Breast epithelium (tissue), 4 donors: ENCODE measurements around the gene TRIM73. TPM values are rescaled to one million over a fixed set of nuclear protein-coding genes. Genes with fewer than 3 reads are reported as not detected.
"Not testable (repeated sequence)": the region's sequence is repeated elsewhere in the genome, so short reads cannot be mapped to it uniquely, and the experiment has no call there.

Experiments
- DNase-seq, 2 donors: peaks; one replicate each; pipeline ENCODE4 v3.0.0-alpha.2; 2019; ENCODE audit warnings: low spot score in 2 of 2
- H3K27ac ChIP-seq, 2 donors: fragments of 200-600 bp; sonication (generic) in 1 of 2; one replicate each; pipeline ENCODE4 v1.5.1; 2016 to 2019; ENCODE audit warnings: mild to moderate bottlenecking in 1 of 2
- H3K27me3 ChIP-seq, 2 donors: fragments of 200-600 bp; sonication (generic) in 1 of 2; one replicate each; pipeline versions ENCODE4 v1.5.1 to v1.6.0; 2017 to 2019; ENCODE audit warnings: control low read depth in 1 of 2, mild to moderate bottlenecking in 1 of 2
- H3K36me3 ChIP-seq: fragments of 200-600 bp; one replicate; pipeline ENCODE4 v1.5.1; 2019
- H3K4me1 ChIP-seq, 2 donors: fragments of 200-600 bp; sonication (generic); one replicate each; pipeline ENCODE4 v1.5.1; 2016 to 2019; ENCODE audit warnings: control low read depth in 1 of 2
- H3K4me3 ChIP-seq, 3 donors: fragments of 200-600 bp; sonication (generic); 1 replicate in 2 of 3; 2 replicates in 1 of 3; pipeline ENCODE4 v1.5.1; 2016 to 2019; ENCODE audit warnings: mild to moderate bottlenecking in 3 of 3, moderate library complexity in 2 of 3
- H3K9me3 ChIP-seq, 2 donors: fragments of 200-600 bp; sonication (generic) in 1 of 2; one replicate each; pipeline ENCODE4 v1.5.1; 2016 to 2019; ENCODE audit warnings: control low read depth in 1 of 2
- intact Hi-C: fragments of 100-400 bp; cut with DNase I; formaldehyde crosslinking; loops from one replicate; pipeline ENCODE4 v1.15.1; 2023; ENCODE audit warnings: low total_unique reads
- total RNA-seq, 3 donors: library from RNA; depleted of rRNA; stranded (reverse); fragments of >200 nt; gene quantifications; one replicate each; pipeline ENCODE4 v1.1.0, GENCODE V29; 2016

TRIM73 gene
- total RNA-seq, 3 donors from 2014 or later = 2.2 to 5.6 (median 4.8) TPM

- H3K27ac ChIP-seq, H3K4me3 ChIP-seq, H3K4me1 ChIP-seq, H3K9me3 ChIP-seq, H3K36me3 ChIP-seq, intact Hi-C loops, DNase-seq, H3K27me3 ChIP-seq: not testable (repeated sequence)
Measured at GRCh38 chr7:75403455-75404443, 8.3 kb downstream of the TRIM73 start.

GRCh38 chr7:75404663-75405062 lies 9.2 kb downstream of the TRIM73 start:
- DNase-seq, H3K9me3 ChIP-seq, H3K36me3 ChIP-seq, H3K4me1 ChIP-seq, intact Hi-C loops, H3K27me3 ChIP-seq, H3K27ac ChIP-seq, H3K4me3 ChIP-seq: not testable (repeated sequence)

GRCh38 chr7:75409880-75410822 lies 14.7 kb downstream of the TRIM73 start:
- peak overlapping the region; percentile 38 to 64 (median 45) for H3K4me3 ChIP-seq
- H3K36me3 ChIP-seq, H3K4me1 ChIP-seq, intact Hi-C loops, H3K27me3 ChIP-seq, H3K27ac ChIP-seq, H3K9me3 ChIP-seq: not testable (repeated sequence)
- peak in 1 of 2 donors; percentile 3 for DNase-seq

GRCh38 chr7:75410823-75411173 lies 15.4 kb downstream of the TRIM73 start:
- H3K36me3 ChIP-seq, intact Hi-C loops, H3K4me3 ChIP-seq, DNase-seq, H3K27me3 ChIP-seq, H3K4me1 ChIP-seq, H3K27ac ChIP-seq, H3K9me3 ChIP-seq: not testable (repeated sequence)

GRCh38 chr7:75414204-75414603 lies 18.8 kb downstream of the TRIM73 start:
- H3K36me3 ChIP-seq, H3K27ac ChIP-seq, intact Hi-C loops, H3K27me3 ChIP-seq, H3K4me3 ChIP-seq, H3K9me3 ChIP-seq, H3K4me1 ChIP-seq: not testable (repeated sequence)
- DNase-seq = peak in 1 of 2 donors; percentile 11

GRCh38 chr7:75414708-75415427 lies 19.4 kb downstream of the TRIM73 start:
- H3K9me3 ChIP-seq, H3K27me3 ChIP-seq, H3K4me3 ChIP-seq, H3K4me1 ChIP-seq, H3K36me3 ChIP-seq, intact Hi-C loops, H3K27ac ChIP-seq: not testable (repeated sequence)
- DNase-seq = peak in 1 of 2 donors; percentile 2

GRCh38 chr7:75415428-75415817 lies 20.0 kb downstream of the TRIM73 start:
- H3K27ac ChIP-seq, DNase-seq, H3K27me3 ChIP-seq, intact Hi-C loops, H3K36me3 ChIP-seq, H3K4me3 ChIP-seq, H3K4me1 ChIP-seq, H3K9me3 ChIP-seq: not testable (repeated sequence)

- H3K9me3 ChIP-seq, H3K27ac ChIP-seq, H3K4me3 ChIP-seq, H3K4me1 ChIP-seq, H3K27me3 ChIP-seq, H3K36me3 ChIP-seq, DNase-seq, intact Hi-C loops: not testable (repeated sequence)
Measured at GRCh38 chr7:75415829-75416373, 20.5 kb downstream of the TRIM73 start.

- H3K27ac ChIP-seq, intact Hi-C loops, H3K36me3 ChIP-seq, H3K9me3 ChIP-seq, DNase-seq, H3K4me1 ChIP-seq, H3K27me3 ChIP-seq, H3K4me3 ChIP-seq: not testable (repeated sequence)
Measured at GRCh38 chr7:75416787-75417186, 21.4 kb downstream of the TRIM73 start.

GRCh38 chr7:75418292-75418858 lies 22.9 kb downstream of the TRIM73 start:
- intact Hi-C loops, H3K4me1 ChIP-seq, H3K9me3 ChIP-seq, H3K4me3 ChIP-seq, H3K27ac ChIP-seq, DNase-seq, H3K27me3 ChIP-seq, H3K36me3 ChIP-seq: not testable (repeated sequence)

- H3K36me3 ChIP-seq, H3K4me3 ChIP-seq, H3K4me1 ChIP-seq, H3K9me3 ChIP-seq, H3K27me3 ChIP-seq, H3K27ac ChIP-seq, intact Hi-C loops, DNase-seq: not testable (repeated sequence)
Measured at GRCh38 chr7:75419210-75419609, 23.8 kb downstream of the TRIM73 start.

- intact Hi-C loops, H3K36me3 ChIP-seq, H3K9me3 ChIP-seq, H3K27me3 ChIP-seq, H3K27ac ChIP-seq, H3K4me1 ChIP-seq, DNase-seq, H3K4me3 ChIP-seq: not testable (repeated sequence)
Measured at GRCh38 chr7:75419693-75420092, 24.3 kb downstream of the TRIM73 start.
